HTR-8/SVneo (cell line): Measurements from ENCODE around the gene PCDH1.
"Not testable (repeated sequence)": the region's sequence is repeated elsewhere in the genome, so short reads cannot be mapped to it uniquely, and the experiment has no call there.

Source experiments
- DNase-seq: peaks from one replicate; pipeline ENCODE4 v3.0.0; 2011; ENCODE audit warnings: low spot score, mixed read lengths; ENCODE audit not compliant: insufficient read length
- FAIRE-seq: peaks from 2 replicates; lab custom pipeline; 2011; peaks lifted over from hg19 to GRCh38; lab: Jason Lieb, UNC

PCDH1 gene

DNA sequence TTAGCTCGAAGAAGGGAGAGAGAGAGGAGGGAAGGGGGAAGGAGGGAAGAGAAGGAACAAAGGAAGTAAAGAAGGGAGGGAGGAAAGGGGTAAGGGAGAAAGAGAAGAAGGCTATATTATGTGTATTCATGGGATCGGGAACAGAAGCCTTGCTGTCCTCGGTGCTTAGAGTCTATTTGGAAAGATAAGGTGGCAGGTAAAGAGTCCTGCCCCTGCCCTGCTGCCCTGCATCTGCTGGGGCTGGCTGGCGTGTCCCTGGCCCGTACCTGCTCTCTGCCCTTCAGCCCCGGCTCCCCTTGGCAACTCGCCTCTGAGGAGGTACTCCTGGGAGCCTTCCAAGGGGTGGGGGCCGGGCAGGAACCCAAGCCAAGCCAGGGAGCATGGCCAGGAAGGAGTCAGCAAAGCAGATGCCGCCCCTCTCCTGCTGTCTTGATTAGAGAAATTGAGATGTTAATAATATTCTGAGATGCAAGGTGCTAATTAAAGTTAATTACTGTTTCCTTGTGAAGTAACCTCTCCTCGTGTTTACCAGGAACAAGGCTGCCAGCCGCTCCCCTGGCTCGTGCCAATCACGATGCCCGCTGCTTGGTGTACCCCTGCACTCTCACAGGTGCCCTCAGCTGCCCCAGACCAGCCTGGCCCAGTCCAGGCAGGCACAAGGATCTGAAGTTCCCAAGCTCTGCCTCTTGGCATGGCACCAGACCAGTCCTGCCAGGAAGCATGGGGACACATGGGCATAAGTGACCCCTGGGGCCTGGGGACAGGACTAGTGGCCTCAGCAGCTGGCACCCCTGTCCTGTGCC, 36.6 kb downstream of the PCDH1 start:
- DNase-seq, result no peak
- FAIRE-seq, result no peak

DNA sequence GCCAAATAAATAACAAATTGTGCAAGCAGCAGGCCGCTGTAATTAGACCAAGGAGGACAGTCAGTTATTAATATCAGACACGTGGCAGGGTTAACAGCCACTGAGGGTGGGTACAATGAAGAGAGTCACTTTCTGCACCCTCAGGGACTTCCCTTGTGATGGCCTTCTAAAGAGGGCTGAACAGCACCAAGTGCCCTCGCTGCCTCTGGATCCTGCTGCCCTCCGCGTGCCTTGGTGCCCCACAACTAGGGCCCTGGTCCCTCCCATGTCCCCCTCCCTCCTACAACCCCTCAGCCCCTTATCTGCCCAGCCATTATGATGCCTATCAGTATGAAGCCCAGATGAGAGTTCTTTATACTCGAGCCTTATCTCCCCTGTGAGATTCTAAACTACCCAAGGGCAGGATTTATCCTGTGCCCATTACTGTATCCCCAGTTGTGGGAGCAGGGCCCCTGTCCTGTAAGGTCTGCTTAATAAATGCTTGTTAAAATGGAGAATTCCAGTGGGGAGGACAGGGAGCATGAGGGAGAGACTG, 37.3 kb downstream of the PCDH1 start:
- no peak for FAIRE-seq

DNA sequence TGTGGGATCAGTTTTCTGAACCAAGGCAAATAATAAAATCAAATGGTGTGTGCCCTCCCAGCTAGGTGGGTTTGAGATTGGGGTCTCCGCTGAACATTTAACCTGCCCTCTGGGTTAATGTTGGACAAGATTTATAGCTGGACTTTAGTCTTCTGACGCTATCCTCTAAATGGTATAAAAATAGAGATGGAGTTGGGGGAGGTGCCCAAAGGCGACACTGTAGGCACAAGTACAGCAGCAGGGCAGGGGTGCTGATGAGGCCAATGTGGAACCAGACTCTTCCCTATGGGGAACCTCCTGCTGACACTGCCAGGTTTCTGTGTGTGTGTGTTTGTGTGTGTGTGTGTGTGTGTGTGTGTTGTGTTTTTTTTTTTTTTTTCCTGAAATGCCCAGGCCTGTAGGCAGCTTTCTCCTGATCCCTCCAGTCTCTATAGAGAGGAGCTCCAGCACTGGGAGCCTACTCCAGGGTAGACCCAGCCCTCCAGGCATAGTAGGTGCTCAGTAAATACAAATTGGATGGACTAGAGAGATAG, 37.9 kb downstream of the PCDH1 start:
- no peak for DNase-seq
- FAIRE-seq, result no peak

More for the DNA sequence above, 37.3 kb downstream of the PCDH1 start:
- DNase-seq, result no peak

DNA sequence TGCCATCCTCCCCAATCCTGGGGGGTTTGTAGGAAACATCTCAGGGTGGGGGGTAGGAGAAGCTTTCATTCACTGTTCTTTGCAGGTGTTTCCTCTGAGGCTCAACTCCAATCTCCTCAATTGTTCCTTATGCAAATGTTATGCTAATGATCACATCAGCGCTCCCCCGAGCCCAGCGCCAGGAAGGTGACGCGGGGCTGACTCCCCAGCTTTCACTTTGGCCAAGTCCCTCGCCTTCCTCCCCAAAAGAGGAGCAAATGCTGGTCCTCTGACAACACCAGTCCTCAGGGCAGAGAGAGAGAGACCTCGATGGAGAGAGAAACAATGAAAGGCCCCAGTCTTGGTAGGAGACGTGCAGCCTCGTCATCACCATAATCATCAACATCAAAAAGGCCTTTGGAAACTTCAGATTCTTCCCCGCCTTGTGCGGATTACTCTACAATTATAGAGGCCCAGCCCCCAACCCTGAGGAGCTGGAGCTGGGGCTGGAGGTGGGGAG, 39.1 kb downstream of the PCDH1 start:
- FAIRE-seq (no peak), DNase-seq (no peak)

DNA sequence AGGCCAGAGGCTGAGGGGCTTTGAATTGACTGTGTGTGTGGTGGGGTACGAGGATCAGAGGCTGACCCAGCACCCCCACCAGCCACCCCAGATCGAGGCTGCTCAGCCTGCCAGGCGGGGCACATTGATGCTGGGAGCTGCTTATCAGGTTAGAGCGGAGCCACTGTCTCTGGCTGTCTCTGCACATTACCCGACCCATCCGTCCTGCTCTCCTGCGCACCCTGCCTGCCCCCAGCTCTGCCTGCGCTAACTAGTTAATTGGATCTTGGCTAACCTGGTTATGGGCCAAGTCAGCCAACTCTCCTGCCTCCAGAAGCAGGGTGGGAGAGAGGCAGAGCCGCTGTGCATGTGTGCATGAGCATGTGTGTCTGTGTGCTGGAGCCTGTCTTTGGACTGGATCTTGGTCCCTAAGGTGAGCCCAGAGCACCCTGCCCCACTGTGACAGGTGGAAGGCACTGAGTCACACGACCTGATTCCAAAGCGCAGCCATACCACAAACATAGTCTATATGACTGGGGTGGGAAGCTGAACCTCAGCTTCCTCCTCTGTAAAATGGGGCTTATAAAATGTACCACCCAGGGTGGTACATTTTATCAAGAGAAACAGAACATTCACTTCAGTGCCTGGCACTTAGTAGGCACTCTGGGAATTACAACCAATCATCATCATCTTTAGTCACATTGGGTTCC, 39.7 kb downstream of the PCDH1 start:
- DNase-seq (no peak), FAIRE-seq (no peak)

DNA sequence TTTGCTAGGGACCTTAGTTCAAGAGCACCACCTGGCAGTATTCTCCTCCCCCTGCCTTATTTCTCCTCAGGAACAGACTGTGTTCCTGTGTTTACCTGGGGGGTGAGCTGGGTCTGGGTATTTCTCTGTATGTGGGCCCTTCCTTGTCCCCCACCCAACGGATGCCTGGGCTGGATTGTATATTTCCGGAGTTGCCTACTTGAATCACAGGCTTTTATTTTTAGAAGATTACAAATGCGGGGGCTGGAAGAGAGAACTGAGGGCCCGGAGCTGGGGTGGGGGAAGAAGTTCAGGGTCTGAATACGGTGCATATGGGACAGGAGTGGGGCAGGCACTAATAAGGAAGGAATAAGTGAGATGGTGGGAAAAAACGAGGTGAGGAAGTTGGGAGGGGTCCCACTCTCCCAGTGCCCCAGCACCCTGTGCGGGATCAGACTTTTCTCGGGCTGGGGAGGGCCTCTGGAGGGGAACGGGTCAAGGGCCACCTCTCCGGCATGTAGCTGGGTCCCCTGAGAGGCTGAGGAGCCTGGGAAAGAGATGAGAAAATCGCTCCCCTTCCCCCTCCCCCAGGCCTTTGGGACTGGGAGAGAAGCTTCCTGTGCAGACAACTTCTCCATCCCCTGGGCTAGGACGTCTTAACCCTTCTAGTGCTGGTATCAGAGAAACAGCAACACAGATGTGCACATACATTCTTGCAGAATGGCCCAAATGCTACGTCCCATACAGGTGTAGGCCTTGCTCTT, 42.1 kb downstream of the PCDH1 start:
- DNase-seq, result no peak
- no peak for FAIRE-seq

DNA sequence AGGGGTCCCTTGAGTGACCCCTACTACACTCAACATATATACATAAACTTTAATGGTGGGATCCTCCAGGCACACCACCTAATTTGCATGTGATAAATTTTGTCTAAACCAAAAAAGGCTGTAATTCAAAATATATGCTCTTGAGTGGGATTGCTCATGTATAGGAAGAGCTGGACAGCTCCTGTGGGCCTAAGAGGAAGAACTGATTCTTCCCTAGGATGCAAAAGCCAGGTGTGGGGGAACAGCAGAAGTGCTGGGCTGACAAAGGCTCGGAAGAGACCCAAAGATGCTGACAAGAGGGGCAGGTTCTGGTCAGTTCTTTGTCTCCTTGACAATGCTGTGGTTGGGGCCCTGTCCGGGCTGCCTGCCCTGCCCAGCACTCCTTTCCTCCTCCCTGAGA, 43.9 kb downstream of the PCDH1 start:
- FAIRE-seq (no peak), DNase-seq (no peak)

DNA sequence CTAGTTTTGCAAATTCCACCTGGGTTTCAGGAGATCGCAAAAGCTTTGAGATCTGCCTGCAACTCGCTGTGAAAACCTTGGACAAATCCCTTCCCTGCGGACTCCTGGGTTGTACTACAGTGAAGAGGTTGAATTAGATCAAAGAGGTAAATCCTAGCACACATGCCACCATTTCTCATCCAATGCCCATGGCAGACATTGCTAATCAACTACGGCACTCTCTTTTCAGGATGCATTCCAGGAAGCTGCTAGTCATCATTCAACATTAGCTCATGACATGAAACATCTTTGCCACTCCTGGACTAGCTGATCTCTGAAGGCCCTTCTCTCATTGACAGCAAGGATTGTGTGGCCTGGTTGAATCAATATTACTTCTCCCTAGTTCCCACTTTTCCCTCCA, 46.1 kb downstream of the PCDH1 start:
- DNase-seq (no peak), FAIRE-seq (no peak)

DNA sequence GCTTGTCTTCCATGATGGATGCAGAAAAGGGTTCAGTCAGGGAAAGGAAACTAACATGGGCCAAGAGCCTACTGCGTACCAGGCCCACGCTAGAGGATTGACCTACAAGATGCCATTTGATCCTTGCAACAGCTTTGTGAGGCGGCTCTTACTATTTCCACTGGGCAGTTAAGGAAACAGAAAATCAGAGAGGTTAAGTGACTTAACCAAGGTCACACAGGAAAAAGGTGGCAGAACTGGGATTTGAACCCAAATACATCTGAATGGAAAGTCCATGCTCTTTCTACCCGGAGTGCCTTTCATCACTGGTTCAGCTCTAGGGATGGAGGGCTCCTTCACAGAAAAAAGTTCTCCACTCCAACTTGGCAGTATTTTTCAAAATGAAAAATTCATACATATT, 50.0 kb downstream of the PCDH1 start:
- no peak for FAIRE-seq

DNA sequence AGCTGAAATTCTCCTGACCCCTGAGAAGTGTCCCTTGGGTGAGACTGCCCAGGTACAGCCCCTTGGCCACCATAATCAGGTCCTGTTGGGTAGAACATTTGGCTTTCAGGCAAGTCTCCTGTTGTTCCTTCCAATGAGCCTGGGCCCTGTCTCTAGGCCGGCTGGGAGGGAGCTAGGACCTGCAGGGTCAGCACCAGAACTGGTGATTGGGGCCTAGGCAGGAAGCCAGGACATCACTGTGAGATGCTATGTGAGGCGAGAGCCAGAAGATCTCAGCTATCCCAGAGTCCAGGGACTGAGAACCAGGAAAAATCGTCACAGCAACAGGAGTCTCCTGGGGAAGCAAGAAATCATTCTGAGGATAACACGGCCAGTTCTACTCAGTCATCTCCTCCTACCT, 51.5 kb downstream of the PCDH1 start:
- DNase-seq, result no peak
- FAIRE-seq, result no peak

More for the DNA sequence above, 50.0 kb downstream of the PCDH1 start:
- no peak for DNase-seq

DNA sequence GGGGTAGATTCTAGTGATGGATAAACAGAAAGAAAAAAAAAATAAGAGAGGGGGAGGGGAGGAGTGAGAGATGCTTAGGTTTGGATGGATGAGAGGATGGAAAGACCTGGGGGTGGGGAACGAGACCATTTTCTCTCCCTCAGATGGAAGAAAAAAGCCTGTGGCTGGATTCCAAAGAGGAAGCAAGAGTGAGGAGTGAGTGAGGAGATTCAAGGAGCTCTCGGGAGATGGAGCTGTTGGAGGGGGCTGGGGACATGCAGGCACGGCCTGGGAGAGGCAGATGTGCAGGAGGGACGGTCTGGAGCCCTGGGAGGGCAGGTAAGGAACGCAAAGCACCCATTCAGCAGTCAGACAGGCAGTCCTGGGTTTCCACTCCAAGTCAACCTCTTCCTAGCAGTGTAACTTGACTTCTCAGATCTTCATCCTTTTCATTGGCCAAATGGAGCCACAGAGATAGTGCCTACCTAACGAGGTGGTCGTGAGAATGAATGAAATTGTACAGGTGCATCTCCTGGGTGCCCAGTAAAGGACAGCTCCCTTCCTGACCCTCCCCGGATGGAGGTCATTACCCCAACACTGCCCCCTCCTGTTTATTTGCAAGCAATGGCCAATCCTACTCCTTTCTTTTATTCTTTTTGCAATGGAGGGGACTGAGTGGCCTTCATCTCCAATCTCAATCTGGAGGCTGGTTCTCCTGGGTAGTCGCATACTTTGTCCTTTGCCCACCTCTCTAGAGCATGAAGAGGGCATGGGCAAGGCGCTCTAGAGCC, 52.2 kb downstream of the PCDH1 start:
- FAIRE-seq, result no peak
- DNase-seq, result no peak

DNA sequence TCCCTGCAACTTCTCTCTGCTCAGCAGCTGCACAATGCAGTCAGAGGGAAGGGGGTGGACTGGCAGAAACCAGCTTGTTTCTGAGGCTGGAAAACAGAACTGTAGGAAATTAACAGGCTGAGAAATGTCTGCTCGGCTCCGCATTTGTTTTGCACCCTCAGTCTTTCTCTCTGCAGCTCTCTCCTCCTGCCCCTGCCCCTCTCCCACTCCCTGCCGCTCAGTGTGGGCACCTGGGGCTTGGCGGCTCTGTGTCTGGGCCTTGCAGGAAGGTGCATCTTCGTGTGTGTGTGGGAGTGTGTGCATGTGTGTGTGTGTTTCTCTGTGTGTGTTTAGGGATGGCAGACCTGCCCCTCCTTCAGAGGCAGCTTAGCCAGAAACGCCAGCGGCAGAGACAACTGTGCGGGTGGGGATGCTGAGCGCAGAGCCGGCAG, 53.0 kb downstream of the PCDH1 start:
- DNase-seq, result no peak
- FAIRE-seq, result no peak

DNA sequence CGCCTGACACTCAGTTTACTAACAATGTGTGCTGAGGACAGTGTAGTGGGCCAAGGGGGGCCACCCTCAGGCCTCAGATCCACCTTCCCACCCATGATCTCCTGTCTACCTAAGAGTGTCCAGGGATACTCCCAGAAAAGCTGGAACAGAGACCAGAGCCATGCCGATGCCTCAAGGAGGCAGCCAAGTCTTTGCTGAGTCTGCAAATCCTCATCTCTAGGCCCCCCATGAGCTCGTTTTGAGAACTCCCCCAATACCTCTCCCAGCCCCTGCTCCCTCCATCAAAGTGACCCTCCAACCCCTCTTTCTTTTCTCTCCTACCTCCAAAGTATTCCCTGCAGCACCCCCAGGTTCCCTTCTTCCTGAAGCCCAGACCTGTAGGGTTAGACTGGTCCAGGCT, 53.5 kb downstream of the PCDH1 start:
- DNase-seq, result no peak
- no peak for FAIRE-seq

DNA sequence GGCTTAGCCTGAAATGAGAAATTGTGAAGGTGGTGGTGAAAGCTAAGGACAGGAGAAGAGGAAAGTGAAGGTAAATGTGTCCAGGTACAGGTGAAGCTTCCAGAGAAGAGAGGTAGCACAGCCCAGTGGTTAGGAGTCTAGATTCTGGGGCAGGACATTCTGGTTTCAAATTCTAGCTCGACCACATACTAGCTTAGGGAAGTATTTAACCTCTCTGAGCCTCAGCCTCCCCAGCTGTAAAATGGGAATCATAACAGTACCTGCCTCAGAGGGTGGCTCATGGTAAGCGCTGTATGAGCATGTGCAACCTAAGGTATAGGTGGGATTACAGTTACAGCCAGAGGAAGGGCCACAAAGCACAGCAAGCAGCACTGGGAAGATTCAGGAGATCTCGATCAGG, 55.2 kb downstream of the PCDH1 start:
- FAIRE-seq (no peak), DNase-seq (no peak)

DNA sequence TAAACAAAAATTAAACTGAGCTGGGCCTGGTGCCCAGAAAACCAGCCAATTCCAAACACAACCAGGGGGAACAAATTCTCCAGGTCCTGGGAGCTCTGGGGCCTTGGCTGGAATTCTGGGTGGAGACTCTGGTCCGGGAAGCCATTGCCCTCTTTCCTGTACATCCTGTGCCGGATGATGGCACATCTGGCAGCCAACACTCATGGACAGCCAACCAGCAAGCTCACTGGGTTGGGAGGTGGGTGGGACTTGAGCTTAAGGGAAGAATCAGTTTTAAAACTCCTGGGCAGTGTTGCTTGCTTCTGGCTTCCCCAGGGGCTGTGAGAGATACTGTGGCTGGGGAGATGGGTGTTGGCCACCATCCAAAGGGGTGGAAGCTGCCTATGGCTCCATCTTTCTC, 56.1 kb downstream of the PCDH1 start:
- peak; percentile 26 for FAIRE-seq
- DNase-seq, result no peak

DNA sequence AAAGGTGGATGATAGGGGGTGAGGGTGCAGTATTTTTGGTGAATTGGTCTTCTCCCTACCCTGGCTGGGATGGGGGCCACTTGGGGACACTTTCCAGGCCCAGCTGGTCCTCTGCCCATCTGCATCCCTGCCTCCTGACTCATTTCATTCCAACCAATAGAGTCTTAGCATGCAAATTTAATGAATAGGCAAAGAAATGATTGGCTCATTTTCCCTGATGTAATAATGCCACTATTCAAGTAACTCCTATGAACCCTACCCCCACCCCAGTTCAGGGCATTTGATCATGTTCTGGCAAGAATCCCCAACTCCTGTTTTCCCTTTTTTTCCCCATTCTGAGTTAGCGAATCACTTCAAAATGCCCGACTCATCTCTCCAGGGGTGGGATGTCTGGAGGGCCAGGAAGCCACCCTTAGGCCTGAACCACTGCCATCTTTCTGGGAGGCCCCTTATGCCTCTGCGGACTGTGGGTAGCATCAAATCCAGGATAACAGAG, 56.7 kb downstream of the PCDH1 start:
- FAIRE-seq, result peak; percentile 4
- DNase-seq, result peak; percentile 45

DNA sequence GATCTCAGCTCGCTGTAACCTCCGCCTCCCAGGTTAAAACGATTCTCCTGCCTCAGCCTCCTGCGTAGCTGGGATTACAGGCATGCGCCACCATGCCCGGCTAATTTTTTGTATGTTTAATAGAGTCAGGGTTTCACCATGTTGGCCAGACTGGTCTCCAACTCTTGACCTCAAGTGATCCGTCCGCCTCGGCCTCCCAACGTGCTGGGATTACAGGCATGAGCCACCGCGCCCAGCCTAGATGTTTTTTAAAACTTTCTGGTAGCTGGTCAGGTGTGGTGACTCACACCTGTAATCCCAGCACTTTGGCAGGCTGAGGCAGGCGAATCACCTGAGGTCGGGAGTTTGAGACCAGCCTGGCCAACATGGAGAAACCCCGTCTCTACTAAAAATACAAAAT, 57.5 kb downstream of the PCDH1 start:
- not testable (repeated sequence) for FAIRE-seq, DNase-seq

DNA sequence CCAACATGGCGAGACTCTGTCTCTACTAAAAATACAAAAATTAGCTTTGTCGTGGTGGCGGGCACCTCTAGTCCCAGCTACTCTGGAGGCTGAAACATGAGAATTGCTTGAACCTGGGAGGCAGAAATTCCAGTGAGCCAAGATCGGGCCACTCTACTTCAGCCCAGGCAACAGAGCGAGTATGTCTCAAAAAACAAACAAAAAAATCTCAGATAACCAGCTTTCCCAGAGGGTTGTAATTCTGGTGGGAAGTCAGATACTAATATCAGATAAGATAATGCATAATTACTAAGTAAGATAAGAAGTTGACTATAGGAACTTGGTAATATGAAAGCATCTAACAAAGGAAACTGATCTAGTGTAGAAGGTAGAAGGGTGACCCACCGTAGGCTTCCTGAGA, 60.6 kb downstream of the PCDH1 start:
- FAIRE-seq, result no peak
- no peak for DNase-seq

DNA sequence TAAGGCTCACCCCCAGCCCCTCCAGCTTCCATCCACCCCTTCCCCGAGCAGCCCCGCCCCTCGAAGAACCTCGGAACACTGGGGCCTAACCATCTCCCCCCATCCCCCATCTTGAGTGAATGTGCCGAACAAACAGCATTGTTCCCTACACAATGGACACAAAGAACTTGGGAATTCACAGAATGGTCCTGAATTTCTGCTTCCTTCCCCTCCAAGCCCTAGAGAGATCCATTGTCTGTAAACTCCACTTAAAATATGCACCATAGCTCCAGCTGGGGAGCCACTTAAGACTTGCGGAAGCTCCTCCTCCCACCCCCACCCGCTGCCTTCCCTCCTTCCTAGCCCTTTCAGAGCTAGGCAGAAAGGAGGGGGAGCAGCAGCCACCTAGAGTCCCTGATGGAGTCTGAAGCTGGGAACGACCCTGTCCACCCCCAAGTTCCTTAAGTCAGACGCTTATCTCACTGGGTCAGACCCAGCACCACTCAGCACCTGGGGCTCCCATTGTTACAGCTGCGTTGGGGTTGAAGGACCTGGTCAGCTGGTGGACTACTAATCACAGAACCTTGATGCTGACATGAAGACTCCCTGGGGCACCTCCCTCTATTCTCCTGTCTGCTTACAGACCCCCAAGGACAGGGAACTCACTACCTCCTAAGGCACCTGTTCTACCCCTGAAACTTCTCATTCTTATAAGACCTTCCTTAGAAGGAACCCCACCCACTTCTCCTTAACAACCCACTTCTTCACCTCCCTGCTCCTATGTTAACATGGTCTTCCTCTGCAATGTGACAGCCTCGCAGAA, 61.4 kb downstream of the PCDH1 start:
- no peak for FAIRE-seq

More for the DNA sequence above, 61.4 kb downstream of the PCDH1 start:
- no peak for DNase-seq
